ENCODE measurements around the gene THOP1.

The THOP1 gene

DNA sequence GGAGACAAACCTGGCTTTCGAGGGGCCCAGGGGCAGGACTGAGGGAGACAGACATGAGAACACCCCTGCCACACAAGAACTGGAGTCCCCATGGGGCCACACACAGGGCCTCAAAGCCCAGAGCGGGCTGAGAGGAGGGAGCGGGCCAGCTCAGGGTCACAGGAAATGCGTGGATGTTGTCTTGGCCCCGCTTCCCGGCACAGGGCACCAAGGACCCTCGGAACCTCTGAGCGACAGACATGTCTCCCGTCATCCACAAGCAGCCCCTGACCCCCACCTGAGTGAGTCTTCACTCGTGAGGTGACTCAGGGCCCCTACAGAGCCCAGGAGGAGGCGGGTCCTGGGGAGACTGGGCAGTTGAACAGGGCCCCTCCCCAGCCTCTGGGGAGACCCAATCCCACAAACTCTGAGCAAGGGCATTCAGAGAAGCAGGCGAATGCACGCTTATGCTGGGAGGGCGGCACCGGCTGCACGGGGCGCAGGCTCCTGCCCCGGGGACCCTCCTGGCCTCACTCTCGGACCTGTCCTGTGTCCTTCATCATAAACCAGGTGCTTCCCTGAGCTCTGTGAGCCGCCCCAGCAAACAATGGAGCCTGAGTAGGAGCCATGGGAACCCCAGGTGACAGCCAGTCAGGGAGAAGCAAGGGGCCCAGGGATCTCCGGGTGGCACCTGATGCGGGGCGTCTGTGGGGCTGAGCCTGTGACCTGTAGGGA lies 22.4 kb upstream of the THOP1 start:
- DNase-seq (ENCODE audit: low read depth in 2 of 2): no peak

DNA sequence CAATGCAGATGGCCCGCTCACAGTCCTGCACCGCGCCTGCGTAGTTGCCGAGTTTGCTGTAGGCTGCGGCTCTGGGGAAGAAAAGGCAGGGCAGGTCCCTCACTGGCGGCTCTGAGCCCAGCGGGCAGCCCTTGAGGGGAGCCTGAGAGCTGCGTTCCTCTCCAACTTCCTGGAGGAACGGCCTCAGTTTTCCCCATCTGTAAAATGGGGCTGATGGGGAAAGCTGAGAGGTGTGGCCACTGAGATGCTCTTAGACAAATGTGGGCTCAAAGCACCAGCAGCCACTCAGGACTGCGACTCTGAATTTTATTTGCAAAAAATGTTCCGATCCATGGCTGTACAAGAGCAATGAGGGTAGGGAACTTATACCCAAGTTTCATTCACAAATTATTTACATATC lies 21.6 kb upstream of the THOP1 start:
- DNase-seq (ENCODE audit: low read depth in 2 of 2): no peak

DNA sequence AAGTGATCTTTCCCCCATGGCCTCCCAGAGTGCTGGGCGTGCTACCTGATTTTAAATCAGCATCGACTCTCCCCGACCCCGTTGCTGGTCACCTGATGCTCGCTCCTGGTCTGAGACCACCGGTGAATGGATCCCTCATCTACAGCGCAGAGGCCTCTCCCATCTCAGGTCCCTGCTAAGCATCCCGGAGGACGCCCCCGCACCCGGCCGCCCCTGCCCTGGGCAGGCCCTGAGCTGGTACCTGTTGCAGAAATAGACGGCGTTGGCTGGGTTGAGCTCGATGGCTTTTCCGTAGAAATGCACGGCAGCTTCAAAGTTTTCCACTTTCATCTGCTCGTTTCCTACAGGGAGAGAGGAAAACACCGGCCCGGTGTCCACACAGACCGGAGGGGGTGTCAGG lies 20.4 kb upstream of the THOP1 start:
- DNase-seq (ENCODE audit: low read depth in 2 of 2): no peak

DNA sequence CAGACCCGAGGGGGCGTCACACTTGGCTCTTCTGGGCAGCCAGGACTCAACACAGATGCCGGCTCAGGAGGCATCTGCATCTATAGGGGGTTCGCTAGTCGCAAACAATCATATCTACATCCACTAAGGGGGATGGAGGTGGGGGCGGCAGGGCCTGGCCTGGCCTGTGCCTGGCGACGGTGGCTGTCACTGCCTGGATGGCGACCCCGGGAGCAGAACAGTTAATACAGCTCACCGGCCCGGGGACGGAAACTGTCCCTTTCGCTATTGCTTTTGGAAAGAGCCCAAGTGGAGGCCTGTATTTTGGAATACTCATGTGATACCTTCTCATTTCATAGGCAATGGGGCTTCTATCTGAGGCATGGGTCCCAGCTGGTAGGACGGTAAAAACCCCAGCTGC lies 19.9 kb upstream of the THOP1 start:
- DNase-seq (ENCODE audit: low read depth in 2 of 2): no peak

DNA sequence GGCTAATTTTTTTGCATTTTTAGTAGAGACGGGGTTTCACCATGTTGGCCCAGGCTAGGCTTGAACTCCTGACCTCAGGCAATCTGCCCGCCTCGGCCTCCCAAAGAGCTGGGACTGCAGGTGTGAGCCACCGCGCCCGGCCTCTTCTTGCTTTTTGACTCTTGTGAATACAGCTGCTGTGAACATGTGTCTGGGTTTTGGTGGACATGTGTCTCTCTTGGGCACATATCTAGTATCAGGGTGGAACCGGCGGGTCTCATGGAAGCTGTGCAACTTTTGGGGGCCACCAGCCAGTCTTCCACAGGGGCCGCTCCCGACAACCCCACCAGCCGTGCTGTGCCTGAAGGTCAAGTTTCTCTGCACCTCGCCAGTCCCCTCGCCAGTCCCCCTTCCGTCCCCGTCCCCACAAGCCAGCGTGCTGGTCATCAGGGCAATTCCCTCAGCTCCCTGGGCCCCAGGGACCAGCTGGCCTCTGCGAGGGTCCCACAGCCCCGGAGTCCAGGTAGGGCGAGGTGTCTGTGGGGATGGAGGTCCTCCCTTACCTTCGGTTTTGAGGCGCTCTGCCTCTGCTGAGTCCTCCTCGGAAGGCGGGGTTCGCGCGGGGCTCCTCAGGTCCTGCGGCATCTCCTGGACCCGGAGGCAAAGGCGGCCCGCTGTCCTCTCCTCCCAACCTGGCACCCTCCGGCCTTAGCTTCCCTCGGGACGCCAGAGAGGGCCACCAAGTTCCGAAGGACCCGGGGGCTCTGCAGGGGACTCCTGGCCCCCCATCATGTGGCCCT lies 18.5 kb upstream of the THOP1 start:
- no peak for DNase-seq (ENCODE audit: low read depth in 2 of 2)

DNA sequence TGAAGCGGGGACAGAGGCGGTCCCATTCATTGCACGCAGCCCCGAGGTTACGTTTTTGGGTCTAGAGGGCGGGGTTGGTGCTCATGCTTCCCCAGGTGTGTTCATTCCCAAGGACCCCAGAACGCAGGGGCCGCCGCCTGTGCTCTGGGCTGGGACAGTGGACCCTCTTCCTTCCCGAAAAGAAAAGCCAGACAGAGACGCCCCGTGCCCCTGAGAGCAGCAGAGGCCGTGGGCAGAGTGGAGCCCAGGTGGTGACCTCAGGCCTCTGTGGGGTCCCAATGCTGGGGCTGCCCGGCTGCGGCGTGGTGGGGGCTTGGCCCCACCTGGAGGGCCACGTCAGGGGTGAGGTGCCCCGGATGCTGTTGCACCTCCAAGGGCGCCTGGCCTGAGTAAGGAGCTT lies 17.6 kb upstream of the THOP1 start:
- no peak for DNase-seq (ENCODE audit: low read depth in 2 of 2)

DNA sequence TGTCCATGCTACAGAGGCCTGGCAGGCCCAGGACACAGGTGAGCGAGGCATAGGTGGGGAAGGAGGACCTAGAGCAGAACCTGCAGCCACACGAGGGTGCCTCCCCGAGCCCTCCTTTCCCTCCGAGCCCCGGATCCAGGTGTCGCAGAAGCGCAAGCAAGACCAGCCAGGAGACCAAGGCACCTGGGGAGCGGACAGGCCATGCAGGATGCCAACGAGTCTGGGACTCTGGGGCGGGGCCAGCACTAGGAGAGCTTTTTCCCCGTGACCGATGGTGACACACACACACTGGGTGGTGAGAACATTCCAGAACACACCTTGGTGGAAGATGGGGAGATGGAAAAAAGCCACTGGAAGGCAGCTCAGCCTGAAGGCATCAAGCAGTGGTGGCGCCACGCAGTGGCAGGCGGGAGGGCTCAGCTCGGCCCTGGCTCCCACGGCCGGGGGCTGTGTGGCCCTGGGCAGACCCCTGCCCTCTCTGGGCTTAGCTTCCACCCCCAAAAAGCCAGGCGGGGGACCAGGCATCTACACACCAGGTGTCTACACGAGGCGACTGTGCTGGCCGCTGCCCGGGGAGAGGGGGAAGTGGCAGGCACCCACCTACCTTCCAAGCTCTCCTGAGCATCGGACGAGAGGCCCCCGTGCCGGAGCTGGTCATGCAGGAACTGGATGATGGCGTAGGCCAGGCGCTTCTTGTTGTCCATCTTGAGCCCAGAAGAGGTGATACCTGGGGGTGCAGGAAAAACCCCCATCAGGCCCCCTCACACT lies 16.8 kb upstream of the THOP1 start:
- DNase-seq (ENCODE audit: low read depth in 2 of 2): no peak

DNA sequence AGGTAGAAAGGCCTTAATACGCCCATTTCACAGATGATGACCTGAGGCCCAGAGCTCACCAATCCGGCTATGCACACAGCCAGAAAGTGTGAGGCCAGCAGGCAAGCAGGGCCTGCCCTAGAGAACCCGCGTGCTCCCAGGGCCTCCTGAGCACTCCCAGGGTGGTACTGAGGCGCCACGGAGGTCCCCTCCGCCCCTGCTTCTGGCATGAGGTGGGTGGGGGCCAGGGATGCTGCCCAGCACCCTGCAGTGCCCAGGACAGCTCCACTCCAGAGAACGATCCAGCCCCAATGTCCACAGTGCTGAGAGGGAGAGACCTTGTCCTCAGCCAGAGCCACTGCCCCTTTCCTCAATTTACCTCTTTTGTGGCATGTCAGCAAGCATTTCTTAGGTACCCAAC lies 16.1 kb upstream of the THOP1 start:
- DNase-seq (ENCODE audit: low read depth in 2 of 2): no peak

DNA sequence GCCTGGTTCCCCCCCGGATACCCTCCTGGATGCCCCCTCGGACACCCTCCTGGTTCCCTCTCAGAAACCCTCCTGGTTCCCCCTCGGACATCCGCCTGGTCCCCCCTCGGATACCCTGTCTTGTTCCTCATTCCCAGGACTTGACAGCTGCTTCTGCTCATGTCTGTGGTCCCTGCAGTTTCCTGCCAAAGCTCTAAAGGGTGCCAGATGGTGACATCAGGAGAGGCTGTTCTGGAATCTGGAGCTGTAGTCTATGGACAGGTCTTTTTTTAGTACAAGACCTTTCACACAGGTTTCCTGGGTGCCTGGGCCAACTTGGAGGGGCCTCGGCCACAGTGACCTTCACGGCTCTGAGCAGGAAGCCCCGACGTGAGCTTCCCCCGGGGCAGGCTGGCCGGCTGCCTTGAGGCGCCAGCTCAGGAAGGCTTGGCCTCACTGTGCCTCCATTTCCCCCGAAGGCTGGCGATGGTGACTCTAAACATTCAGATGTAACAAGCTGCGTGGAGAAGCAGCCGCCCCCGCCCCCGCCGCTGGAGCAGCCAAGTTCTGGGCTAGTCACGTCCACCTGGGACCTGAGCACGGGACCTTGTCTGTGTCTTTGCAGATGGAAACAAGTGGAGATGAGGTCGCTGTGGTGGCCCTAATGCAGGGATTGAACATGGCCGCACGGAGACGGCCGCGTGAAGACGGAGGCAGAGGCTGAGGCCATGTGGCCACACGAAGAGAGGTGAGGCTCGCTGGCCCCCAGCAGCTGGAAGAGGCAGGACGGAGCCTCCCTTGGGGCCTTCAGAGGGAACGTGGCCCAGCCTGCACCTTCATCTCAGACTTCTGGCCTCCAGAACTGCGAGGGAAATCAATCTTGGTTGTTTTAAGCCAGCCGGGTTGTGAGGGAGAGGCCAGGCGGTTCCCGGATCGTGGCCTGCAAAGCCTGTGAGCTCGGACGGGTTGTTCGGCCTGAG lies 15.0 kb upstream of the THOP1 start:
- DNase-seq (ENCODE audit: low read depth in 2 of 2): no peak

DNA sequence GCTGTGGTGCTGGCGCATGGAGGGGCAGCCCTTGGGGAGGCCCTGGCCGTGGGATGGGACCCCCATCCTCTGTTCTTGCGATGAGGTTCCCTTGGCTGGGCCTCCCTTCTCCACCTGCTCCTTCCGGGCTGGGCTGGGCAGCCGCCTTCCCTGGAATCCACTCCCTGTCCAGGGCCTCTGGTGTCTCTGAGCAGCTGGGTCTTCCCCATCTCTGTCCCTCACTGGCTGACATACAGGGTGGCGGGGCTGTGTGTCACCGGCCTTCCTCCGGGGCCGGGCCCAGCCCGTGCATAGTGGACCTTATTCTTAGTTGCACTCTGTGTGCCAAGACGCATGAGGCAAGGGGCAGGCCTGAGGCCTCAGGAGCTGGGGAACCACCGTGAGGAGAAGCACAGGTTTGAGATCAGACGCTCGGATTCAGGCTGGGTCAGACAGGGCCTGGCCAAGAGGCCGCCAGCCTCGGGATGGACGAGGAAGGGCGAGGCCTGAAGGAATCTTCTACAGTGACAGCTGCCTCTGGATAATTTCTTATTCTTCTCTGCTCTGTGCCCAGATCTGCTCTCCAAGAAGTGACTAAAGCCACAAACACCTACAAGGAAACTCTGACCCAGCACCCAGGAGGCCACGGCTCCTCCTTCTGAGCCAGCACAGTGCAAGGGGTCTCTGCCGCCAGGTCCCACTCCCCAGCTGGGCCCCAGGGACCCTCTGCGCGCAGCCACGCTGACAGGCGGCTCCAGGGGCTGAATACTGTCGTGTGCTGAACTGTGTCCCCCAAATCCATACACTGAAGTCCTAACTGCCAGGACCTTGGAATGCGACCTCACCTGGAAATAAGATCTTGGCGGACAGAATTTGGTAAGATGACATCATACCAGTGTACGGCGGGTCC lies 13.3 kb upstream of the THOP1 start:
- DNase-seq (ENCODE audit: low read depth in 2 of 2): no peak

DNA sequence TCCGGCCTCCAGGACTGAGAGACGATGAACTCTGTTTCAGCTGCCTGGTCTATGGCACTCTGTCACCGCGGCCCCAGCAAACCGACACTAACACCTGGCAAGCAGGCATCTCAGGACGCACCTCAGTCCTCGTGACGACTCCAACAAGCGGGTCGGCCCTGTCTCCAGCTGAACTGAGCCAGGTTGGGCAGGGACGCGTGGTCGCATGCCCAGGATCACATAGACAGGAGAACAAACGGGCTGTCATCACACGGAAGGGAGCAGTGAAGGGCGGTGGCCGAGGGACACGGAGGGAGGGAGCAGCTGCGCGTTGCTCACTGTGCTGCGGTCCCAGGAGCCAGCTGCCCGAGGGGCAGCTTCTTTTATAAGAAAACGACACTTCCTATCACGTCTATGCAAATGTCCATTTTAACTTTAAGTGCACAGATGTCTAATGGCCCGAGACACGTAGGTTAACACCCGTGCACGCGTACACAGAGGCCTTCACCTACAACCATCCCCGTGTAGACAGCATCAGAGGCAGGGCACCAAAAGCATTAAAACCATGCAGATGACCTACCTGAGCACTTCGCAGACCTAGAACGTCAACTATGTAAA lies 11.1 kb upstream of the THOP1 start:
- DNase-seq (ENCODE audit: low read depth in 2 of 2): no peak

DNA sequence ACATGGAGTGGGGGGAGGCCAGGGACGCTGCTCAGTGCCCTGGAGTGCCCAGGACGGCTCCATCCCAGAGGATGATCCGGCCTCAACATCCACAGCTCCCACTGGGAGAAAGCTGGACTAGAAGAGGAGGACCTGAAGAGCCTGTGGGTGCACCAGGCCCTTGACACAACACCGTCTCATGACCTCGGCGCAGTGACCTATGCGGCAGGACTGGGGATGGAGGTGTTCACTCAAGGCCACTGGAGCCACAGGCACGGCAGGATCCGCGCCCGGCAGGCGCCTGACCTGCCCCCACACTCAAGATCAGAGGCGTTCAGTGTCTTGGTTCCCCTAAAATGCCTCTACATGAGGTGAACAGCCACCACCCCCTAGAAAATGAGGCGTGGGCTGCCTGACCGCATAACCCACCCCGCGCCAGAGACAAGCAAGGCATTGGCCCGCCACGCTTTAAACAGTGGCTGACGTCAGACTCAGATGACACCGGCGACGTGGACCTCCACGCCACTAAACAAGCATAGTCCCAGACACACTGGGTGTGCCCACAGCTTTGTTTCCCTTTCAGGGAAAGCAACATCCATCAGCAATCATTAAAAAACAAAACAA lies 10.2 kb upstream of the THOP1 start:
- no peak for DNase-seq (ENCODE audit: low read depth in 2 of 2)

DNA sequence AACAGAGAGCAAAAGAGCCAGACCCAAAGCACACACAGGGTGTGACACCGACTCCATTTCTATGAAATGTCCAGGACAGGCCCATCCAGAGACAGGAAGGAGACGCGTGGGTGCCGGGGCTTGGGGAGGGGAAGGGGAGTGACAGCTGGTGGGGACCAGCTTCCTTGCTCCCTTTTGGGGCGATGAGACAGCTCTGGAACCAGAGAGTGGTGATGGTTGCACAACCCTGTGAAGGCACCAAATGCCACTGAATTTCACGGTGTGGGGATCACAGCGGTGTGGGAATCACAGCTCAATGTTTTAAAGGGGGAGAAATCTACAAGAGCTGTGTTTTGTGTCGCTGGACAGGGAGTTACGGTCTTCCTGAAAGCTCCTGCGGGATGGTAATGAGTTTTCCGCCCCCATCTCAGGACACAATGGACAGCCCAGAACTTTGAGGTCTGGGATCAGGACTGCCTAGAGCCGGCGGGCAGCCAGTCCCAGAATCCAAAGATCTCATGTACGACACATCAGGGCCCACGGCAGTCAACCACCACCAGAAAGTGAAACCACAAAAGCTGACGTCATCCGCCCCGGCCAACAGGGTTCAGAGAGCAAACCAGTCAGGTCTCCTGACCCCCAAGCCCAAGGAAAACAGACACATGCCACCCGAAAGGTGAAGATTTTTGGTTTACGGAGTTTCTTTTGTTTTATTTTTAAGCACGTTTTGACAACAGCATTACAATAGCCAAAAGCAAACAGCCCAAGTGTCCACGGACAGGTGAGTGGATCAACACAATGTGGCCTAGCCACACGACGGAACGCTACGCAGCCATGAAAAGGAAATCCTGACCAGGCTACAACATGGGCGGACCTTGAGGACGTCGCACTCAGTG lies 9.5 kb upstream of the THOP1 start:
- DNase-seq (ENCODE audit: low read depth in 2 of 2): peak; percentile 72 to 74

DNA sequence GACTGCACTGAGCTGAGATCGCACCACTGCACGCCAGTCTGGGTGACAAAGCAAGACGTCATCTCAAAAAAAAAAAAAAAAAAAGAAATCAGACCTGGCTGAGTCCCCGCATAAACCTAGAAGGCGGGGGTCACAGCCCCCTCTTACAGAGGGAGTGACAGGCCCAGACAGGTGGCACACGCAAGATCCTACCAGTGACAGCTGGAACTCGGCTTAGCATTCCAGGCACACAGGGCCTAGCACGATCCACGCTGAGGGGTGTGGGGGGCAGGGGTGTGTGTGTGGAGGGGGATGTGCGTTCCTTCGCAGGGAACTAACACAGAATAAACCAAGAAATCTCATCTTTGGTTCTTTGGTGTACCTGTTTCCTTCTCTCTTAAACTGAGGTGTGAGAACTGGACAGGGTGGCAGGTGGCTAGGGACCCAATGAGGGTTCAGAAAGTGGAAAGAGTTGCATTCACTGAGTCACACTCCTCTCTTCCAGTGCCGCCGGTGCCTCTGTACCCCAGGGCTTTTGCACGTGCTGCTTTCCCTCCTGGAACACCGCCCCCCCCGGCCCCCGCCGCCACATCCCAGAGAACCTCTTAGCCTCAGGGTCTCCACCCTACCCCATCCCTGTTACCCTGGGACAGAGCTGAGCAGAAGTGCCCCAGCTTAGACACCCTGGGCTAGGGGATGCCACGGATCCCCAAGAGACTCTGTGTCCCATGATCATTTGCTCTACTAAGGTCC lies 7.2 kb upstream of the THOP1 start:
- DNase-seq (ENCODE audit: low read depth in 2 of 2): no peak

DNA sequence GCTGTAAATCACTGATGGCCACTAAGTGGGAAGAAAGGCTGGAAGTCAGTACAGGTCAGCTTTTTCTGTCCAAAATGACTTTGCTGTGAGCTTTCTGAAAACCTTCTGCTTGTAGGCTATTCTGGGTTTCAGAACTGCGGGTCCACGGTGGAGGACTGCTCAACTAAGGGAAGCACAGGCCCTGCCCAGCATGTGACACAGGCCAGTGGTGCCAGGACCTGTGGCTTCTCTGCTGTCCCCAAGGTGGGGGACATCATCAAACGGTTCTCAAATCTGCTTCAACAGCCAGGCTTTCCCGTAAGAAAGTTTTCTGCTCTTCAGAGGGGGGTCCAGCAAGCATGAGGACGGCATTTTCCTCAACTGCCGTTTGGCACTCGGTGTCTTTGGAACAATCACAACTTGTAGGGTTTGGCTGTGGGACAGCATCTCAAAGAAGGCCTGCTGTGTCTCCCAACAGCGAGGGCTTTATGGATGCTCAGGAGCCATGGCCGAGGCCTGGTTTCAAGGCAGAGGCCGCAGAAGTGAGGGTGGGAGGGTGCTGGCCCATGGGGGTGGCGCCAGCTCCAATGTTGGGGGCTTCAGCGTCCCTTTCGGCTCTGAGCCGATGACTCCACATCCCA lies 6.1 kb upstream of the THOP1 start:
- no peak for DNase-seq (ENCODE audit: low read depth in 2 of 2)

DNA sequence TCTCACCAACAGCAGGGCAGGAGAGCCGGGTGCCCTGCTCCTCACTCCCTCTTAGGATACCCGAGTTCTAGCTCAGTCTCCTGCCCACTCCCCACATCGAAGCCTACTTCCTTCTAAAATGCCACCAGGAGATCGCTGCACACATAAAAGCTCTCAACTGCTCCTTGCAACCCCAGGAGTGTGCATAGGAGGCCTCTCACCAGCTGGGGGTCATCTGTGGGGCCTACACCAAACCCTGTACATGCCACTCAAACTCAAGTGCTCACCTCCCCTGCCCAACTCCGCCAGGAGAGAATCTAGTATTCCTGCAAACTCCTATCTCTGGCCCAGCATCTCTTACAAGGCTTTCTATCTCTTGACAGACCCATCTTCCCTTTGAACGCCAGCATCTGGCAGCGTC lies 5.0 kb upstream of the THOP1 start:
- no peak for DNase-seq (ENCODE audit: low read depth in 2 of 2)

DNA sequence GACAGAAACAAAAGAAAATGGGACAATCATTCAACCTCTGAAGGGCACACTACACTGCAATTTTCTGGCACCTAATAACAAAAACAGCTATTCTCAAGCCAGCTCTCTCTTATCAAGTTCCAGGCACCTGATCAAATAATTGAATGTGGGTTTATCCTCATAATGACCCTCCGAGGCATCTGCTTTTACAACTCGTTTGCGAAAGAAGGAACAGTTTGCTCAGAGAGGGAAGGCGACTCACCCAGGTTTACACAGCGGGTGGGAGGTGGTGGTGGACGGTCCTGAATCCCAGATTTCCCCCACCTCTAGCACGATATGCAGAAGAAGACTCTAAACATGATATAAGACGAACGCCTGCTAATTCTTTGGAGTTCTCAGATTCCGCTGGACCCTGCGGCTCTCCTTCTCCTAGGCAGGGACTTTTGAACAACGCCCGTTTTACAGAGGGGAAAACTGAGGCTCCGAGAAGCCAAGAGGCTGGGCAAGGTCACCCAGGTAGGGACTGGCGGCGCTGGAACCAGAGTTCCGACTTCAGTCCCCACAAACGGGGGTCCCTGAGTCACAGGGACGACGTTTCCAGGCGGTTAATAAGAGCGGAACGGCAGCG lies 2.9 kb upstream of the THOP1 start:
- no peak for DNase-seq (ENCODE audit: low read depth in 2 of 2)
